Bronchial epithelial cell (primary cell): Measurements from ENCODE around the gene DPRX. TPM values are rescaled to one million over a fixed set of nuclear protein-coding genes. Genes with fewer than 3 reads are reported as not detected.
A peak's percentile ranks its signal among the peaks of the same experiment; 100 is the strongest.

Source experiments
- DNase-seq: peaks from one replicate; pipeline ENCODE4 v3.0.0-alpha.2; 2010; ENCODE audit warnings: low read depth
- FAIRE-seq: peaks from 2 replicates; lab custom pipeline; 2011; peaks lifted over from hg19 to GRCh38; lab: Jason Lieb, UNC
- H3K27me3 ChIP-seq: 2 replicates; pipeline ENCODE4 v1.5.1; 2011; ENCODE audit warnings: low read length; ENCODE audit not compliant: control insufficient read depth, insufficient read depth
- H3K36me3 ChIP-seq: 2 replicates; pipeline ENCODE4 v1.5.1; 2011; ENCODE audit warnings: low read length; ENCODE audit not compliant: control insufficient read depth, insufficient read depth
- H3K4me3 ChIP-seq: 2 replicates; pipeline ENCODE4 v1.5.1; 2011; ENCODE audit warnings: mild to moderate bottlenecking, low read depth, low read length, control low read depth
- total RNA-seq: library from RNA; depleted of rRNA; stranded (reverse); fragments of >200 nt; gene quantifications from 2 replicates; pipeline ENCODE4 v1.2.1, GENCODE V29; 2014
- TF ChIP-seq, protein P1 (sequence below): IDR thresholded peaks from 2 replicates; pipeline ENCODE4 v1.5.1; 2011; ENCODE audit warnings: mild to moderate bottlenecking, moderate library complexity, low read length, control low read depth, inconsistent platforms; ENCODE audit not compliant: insufficient read depth, severe bottlenecking

Gene DPRX
- total RNA-seq, 1 donor from 2014 or later, result not detected

DNA sequence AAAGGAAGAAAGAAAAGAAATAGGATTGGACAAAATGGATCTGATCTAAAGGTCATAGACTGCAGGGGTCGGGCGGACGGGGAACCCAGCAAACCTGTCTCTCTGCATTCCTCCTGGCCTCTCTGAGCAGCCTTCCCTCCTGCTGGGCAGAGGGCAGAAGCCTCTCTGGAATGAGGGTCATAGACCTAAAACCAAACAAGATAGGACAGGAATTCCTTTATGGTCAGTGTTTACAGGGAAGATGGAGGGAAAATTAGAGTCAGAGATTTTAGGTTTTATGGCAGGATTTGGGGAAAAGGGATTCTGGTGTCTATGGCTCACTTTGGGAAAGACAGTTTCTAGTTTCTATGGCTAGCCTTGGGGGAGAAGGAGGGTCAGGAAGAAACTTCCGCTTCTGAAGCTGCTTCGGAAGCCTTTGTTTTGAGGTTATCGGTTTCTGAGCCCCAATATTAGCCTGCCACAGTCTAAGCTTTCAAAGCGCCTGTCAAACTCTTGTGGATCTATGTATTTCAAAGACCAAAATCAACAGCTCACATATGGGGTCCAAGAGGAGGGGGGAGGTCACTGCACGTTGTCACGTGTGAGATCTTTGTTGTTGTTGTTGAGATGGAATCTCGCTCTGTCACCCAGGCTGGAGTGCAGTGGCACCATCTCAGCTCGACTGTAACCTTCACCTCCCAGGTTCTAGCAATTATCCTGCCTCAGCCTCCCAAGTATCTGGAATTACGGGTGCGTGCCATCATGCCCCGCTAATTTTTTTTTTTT, 18.9 kb upstream of the DPRX start:
- H3K4me3 ChIP-seq, result no peak overlapping the region
- TF ChIP-seq, protein P1, sequence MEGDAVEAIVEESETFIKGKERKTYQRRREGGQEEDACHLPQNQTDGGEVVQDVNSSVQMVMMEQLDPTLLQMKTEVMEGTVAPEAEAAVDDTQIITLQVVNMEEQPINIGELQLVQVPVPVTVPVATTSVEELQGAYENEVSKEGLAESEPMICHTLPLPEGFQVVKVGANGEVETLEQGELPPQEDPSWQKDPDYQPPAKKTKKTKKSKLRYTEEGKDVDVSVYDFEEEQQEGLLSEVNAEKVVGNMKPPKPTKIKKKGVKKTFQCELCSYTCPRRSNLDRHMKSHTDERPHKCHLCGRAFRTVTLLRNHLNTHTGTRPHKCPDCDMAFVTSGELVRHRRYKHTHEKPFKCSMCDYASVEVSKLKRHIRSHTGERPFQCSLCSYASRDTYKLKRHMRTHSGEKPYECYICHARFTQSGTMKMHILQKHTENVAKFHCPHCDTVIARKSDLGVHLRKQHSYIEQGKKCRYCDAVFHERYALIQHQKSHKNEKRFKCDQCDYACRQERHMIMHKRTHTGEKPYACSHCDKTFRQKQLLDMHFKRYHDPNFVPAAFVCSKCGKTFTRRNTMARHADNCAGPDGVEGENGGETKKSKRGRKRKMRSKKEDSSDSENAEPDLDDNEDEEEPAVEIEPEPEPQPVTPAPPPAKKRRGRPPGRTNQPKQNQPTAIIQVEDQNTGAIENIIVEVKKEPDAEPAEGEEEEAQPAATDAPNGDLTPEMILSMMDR, result no peak
- DNase-seq (no peak), FAIRE-seq (no peak)
- H3K36me3 ChIP-seq, result no peaks in the 10 kb centered on the region
- no peaks in the 10 kb centered on the region for H3K27me3 ChIP-seq

DNA sequence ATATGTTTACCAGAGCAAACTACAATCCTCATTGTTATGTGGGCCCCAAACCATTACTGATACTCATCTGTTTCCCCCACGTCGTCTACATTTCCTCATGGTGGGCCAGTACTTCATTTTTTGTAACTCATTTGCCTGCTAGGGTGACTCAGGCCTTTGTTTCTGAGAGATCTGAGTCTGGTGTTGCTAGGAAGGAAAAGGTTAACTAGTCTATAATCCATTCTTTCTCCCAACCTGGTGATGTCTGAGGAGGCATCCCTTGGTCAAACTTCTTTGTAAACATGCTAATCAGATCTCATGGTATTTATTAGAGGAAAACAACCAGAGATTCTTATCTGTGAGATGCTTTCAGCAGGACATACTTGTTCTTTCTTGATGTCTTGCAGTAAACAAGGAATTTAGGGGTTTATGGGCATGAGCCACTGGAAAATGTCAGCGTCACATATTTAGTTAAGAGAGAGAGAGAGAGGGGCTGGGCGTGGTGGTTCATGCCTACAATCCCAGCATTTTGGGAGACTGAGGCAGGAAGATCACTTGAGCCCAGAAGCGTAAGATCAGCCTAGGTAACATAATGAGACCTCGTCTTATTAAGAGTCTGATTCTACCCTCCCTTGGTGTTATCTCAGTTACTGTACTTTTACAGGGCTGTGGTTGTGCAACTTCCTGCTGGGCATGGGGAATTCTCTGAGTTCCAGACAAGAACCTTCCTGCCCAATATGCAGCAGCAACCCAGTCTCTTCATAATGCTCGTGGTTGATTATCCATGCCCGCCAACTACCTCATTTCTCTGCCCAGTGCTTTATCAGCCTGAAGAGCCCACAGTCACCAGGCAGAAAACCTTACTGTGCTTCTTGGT, 9.7 kb upstream of the DPRX start:
- peak; percentile 67 for DNase-seq
- H3K4me3 ChIP-seq, result no peak overlapping the region
- TF ChIP-seq, protein P1, result no peak
- no peaks in the 10 kb centered on the region for H3K27me3 ChIP-seq
- no peak for FAIRE-seq
- no peaks in the 10 kb centered on the region for H3K36me3 ChIP-seq

DNA sequence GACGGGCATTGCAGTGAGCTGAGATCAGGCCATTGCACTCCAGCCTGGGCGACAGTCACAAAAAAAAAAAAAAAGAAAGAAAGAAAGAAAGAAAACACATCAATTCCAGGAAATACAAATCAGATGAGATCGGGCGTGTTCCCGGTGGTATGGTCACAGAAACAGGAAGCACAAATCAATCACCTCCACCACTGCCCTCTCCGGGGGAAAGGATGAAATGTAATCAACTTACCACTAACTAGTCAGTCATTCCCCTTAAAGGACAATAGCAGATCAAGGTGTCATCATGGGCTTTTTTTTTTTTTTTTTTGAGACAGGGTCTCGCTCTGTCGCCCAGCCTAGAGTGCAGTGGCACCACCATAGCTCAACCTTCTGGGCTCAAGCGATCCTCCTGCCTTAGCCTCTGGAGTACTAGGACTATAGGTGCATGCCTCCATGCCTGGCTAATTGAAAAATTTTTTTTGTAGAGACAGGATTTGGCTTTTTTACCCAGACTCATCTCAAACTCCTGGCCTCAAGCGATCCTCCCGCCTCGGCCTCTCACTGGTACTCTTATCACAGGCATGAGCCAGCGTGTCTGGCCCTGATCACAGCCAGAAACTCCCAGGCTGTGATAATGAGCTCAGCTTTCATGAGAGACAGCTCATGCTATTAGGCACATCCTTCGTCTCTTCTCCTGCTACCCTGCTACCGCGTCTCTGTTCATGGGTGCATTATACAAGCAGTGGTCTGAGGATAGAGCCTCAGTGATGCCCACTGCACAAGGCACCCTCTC, 6.8 kb upstream of the DPRX start:
- TF ChIP-seq, protein P1, result no peak
- FAIRE-seq (no peak), DNase-seq (no peak)
- Histone ChIP-seq H3K4me3 (no peak overlapping the region), H3K36me3 (no peaks in the 10 kb centered on the region), H3K27me3 (no peaks in the 10 kb centered on the region)

DNA sequence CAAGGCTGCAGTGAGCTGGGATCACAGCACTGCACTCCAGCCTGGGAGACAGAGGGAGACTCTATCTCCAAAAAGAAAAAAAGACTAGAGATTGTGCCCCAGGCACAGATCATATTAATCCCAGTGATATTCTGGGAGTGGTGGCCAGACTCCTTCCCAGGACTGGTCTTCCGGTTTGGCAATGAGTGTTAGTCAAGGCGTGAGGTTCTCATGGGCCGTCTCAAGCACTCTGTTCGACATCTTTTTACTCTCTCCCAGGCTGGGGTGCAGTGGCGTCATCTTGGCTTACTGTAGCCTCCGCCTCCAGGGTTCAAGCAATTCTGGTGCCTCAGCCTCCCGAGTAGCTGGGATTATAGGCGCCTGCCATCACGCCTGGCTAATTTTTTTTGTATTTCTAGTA, 5.3 kb upstream of the DPRX start:
- H3K36me3 ChIP-seq, result no peaks in the 10 kb centered on the region
- FAIRE-seq (no peak), DNase-seq (no peak)
- no peaks in the 10 kb centered on the region for H3K27me3 ChIP-seq
- no peak overlapping the region for H3K4me3 ChIP-seq
- TF ChIP-seq, protein P1, result no peak

DNA sequence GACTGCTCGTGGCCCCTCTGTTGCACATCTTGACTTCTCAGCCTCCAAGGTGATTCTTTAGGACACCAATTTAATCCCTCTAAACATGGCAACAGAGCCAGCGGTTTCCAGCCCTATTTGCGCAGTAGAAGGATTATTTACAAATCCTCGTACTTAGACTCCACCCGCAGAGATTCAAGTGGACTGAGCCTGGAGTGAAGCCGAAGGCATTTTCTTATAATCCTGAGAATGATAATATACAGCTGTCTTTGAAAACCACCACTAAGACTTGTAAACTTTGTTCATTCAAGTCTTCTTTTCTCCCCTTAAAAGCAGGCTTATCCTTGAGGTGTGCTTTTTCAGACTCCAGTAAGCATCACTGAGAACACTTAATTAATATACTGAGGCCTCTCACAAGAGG, 4.8 kb upstream of the DPRX start:
- no peak overlapping the region for H3K4me3 ChIP-seq
- no peak for FAIRE-seq
- TF ChIP-seq, protein P1, result no peak

More for the DNA sequence above, 4.8 kb upstream of the DPRX start:
- Histone ChIP-seq H3K36me3 (no peaks in the 10 kb centered on the region), H3K27me3 (no peaks in the 10 kb centered on the region)
- DNase-seq, result no peak
